Sigmoid colon (tissue), 7 donors: ENCODE results near the gene MCIDAS. TPM values are rescaled to one million over a fixed set of nuclear protein-coding genes. Genes with fewer than 3 reads are reported as not detected.

ENCODE experiments used
- DNase-seq: peaks from one replicate; pipeline ENCODE4 v3.0.0-alpha.2; 2019
- H3K27ac ChIP-seq, 4 donors: fragments of 200-600 bp; sonication (generic); one replicate each; pipeline ENCODE4 v1.5.1; 2016 to 2019; ENCODE audit warnings: mild to moderate bottlenecking in 1 of 4
- H3K27me3 ChIP-seq, 3 donors: fragments of 200-600 bp; sonication (generic); one replicate each; pipeline ENCODE4 v1.5.1; 2019; ENCODE audit warnings: mild to moderate bottlenecking in 1 of 3
- H3K36me3 ChIP-seq, 4 donors: fragments of 200-600 bp; sonication (generic); one replicate each; pipeline ENCODE4 v1.5.1; 2016 to 2019
- H3K4me1 ChIP-seq, 4 donors: fragments of 200-600 bp; sonication (generic); one replicate each; pipeline ENCODE4 v1.5.1; 2017 to 2019
- H3K4me3 ChIP-seq, 4 donors: fragments of 200-600 bp; sonication (generic); one replicate each; pipeline ENCODE4 v1.5.1; 2017 to 2019; ENCODE audit warnings: mild to moderate bottlenecking in 2 of 4, moderate library complexity in 1 of 4
- H3K9me3 ChIP-seq, 4 donors: fragments of 200-600 bp in 3 of 4; sonication (generic) in 3 of 4; one replicate each; pipeline versions ENCODE4 v1.5.1 to v1.6.1; 2013 to 2019
- EP300 ChIP-seq, 4 donors: sonication (generic); formaldehyde crosslinking; IDR thresholded peaks; one replicate each; pipeline ENCODE4 v1.6.1; 2017; ENCODE audit warnings: antibody characterized with exemption in 4 of 4
- POLR2A ChIP-seq, 2 donors: fragments of 450-650 bp; IDR thresholded peaks; one replicate each; pipeline ENCODE4 v1.6.1; 2016; ENCODE audit warnings: antibody characterized with exemption in 2 of 2, mild to moderate bottlenecking in 2 of 2, moderate library complexity in 2 of 2
- POLR2AphosphoS5 ChIP-seq, 4 donors: sonication (generic); formaldehyde crosslinking; IDR thresholded peaks; one replicate each; pipeline ENCODE4 v1.6.1; 2017; ENCODE audit warnings: antibody characterized with exemption in 4 of 4
- WGBS, 2 donors: extraction: QIAGEN DNeasy Blood & Tissue Kit; methylation state at CpG; one replicate each; pipeline ENCODE4 v1.1.7; 2013; 5-methylcytosine and 5-hydroxymethylcytosine counted together
- intact Hi-C: fragments of 100-400 bp; cut with DNase I; formaldehyde crosslinking; loops from one replicate; pipeline ENCODE4 v1.15.1; 2023
- polyA plus RNA-seq, 3 donors: library from polyadenylated mRNA; stranded (reverse); fragments of 200-250 nt; gene quantifications; one replicate each; pipeline ENCODE4 v1.2.3, GENCODE V29; 2013
- total RNA-seq, 4 donors: library from RNA; depleted of rRNA; stranded (reverse); fragments of >200 nt; gene quantifications; one replicate each; pipeline ENCODE4 v1.1.0, GENCODE V29; 2016
- TF ChIP-seq, protein P1 (sequence below), 4 experiments: fragments of 450-650 bp in 3 of 4; fragments of 200-600 bp in 1 of 4; IDR thresholded peaks; one replicate each; pipeline ENCODE4 v1.5.1; 2016 to 2019; ENCODE audit warnings: antibody characterized with exemption in 4 of 4, mild to moderate bottlenecking in 3 of 4, moderate library complexity in 2 of 4
- donor health status: healthy with polysubstance abuse.
- donor health status: Bipolar disorder and iron deficiency.
- donor health status: healthy.

MCIDAS gene
- total and polyA plus RNA-seq, 7 donors: 0.15 to 3.6 TPM; not detected in 5

DNA sequence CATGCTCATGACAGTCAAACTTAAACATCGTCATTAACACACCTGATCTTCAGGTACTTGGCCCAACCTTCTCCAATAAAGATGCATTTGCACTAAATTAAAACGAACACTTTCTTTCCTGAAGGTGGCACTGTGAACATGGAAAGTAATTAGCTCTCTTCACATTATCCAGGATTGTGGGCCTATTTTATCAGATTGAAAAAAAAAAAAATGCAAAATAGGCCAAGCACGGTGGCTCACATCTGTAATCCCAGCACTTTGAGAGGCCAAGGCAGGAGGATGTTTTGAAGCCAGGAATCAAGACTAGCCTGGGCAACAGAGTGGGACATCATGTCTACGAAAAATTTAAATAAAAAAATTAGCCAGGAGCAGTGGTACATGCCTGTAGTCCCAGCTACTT is 39.7 kb downstream of the MCIDAS start:
- Histone ChIP-seq H3K9me3 (no peaks in the 10 kb centered on the region), H3K27ac (no peak overlapping the region), H3K36me3 (no peaks in the 10 kb centered on the region), H3K4me3 (no peak overlapping the region), H3K4me1 (no peaks in the 10 kb centered on the region), H3K27me3 (peaks cover 0 to 70% (median 7%) of the 10 kb centered on the region in 3 donors)
- intact Hi-C loops: no loop called here
- 28 to 45% methylated on average over 4 of the region's 4 CpGs for WGBS, 2 donors
- DNase-seq: no peak
- no peak for TF ChIP-seq POLR2AphosphoS5 (IDR thresholded peaks at IDR 0.05)

DNA sequence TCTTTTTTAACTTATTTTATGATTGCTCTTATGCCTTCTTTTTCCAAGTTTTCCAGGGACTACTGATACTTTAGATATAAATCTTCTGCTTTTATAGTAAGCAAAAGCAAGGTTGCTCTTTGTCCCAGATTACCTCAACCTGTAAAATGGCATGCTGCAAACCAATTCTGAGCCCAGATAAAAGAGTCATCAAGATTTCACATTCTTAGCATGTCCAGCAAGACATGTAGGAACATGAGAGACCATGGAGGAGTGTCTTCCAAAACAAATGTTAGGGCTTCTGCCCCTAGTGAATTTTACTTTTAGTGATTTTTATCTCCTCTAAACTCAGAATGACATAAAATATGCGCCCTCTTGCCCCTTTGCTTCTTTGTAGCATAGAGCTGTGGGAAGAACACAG is 47.1 kb downstream of the MCIDAS start:
- Histone ChIP-seq H3K9me3 (no peaks in the 10 kb centered on the region), H3K4me1 (peaks cover 0 to 13% (median 12%) of the 10 kb centered on the region in 4 donors), H3K27ac (no peak overlapping the region), H3K27me3 (peaks cover 22 to 72% (median 32%) of the 10 kb centered on the region in 3 donors), H3K36me3 (no peaks in the 10 kb centered on the region), H3K4me3 (no peak overlapping the region)
- 71 to 81% methylated on average over 1 of the region's 1 CpG for WGBS, 2 donors
- DNase-seq: no peak
- intact Hi-C loops: no loop called here
- TF ChIP-seq POLR2AphosphoS5 (IDR thresholded peaks at IDR 0.05): no peak
- no peak for TF ChIP-seq EP300 (IDR thresholded peaks at IDR 0.05)
- TF ChIP-seq POLR2A (IDR thresholded peaks at IDR 0.05): no peak
- TF ChIP-seq, protein P1, sequence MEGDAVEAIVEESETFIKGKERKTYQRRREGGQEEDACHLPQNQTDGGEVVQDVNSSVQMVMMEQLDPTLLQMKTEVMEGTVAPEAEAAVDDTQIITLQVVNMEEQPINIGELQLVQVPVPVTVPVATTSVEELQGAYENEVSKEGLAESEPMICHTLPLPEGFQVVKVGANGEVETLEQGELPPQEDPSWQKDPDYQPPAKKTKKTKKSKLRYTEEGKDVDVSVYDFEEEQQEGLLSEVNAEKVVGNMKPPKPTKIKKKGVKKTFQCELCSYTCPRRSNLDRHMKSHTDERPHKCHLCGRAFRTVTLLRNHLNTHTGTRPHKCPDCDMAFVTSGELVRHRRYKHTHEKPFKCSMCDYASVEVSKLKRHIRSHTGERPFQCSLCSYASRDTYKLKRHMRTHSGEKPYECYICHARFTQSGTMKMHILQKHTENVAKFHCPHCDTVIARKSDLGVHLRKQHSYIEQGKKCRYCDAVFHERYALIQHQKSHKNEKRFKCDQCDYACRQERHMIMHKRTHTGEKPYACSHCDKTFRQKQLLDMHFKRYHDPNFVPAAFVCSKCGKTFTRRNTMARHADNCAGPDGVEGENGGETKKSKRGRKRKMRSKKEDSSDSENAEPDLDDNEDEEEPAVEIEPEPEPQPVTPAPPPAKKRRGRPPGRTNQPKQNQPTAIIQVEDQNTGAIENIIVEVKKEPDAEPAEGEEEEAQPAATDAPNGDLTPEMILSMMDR (IDR thresholded peaks at IDR 0.05): no peak

DNA sequence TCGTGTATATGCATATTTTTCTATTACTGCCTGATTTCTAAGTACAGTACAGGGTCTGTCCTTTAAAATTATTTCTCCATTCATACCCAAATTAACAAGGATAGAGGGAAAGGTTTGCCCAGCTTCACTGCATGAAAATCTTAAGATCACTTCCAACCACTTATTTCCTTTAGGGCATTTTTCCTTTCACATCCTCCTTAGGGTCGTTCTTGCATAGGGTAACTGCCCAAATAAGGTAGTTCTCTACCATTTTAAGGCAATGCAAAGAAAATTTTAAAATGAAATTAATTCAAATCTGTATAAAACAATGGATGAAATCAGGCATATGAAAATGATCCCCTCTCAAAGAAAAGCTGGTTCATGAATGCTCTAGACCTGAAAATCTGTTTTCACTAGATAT is 50.0 kb downstream of the MCIDAS start:
- H3K36me3 ChIP-seq: no peaks in the 10 kb centered on the region
- peaks cover under 1 to 29% (median 28%) of the 10 kb centered on the region in 4 donors for H3K4me1 ChIP-seq
- no peak for DNase-seq
- no peak overlapping the region for H3K4me3 ChIP-seq
- H3K27ac ChIP-seq: no peak overlapping the region
- H3K27me3 ChIP-seq: peaks cover 32 to 81% (median 46%) of the 10 kb centered on the region in 3 donors
- no peaks in the 10 kb centered on the region for H3K9me3 ChIP-seq
- TF ChIP-seq EP300 (IDR thresholded peaks at IDR 0.05) (no peak), POLR2A (IDR thresholded peaks at IDR 0.05) (no peak), POLR2AphosphoS5 (IDR thresholded peaks at IDR 0.05) (no peak)
- TF ChIP-seq, protein P1 (IDR thresholded peaks at IDR 0.05): no peak
- intact Hi-C loops: no loop called here
- 6 to 7% methylated on average over 2 of the region's 2 CpGs for WGBS, 2 donors

DNA sequence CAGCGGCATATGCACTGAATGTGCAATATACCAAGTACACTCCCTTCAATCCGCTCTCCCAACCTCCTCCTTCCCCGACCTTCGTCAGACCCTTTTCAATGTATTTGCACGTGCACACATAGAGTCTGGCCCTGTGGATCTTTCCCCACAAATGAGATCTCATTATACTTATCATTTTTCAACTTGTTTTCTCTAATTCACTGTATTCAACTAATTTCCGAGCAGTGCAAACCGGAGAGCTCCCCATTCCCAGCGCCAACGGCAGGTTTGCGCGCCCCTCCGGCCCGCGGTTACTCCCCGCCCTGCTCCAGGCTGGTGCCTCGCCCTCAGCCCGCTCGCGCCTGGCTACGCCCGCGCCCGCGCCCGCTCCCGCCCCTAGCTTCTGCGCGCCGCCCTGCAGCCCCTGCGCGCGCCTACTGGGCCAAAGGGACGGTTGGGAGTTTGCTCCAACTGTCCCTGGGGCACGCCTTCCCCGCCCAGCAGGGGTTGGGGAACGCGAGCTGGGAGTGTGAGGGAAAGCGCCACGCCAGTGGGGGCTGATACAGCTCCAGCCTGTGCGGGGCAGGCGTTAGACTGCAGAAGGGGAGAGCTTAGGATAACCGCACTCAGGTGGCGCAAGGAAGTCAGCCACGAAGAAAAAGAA is 50.8 kb downstream of the MCIDAS start:
- Histone ChIP-seq H3K36me3 (no peaks in the 10 kb centered on the region), H3K4me3 (peak overlapping the region in 3 of 4 donors; percentile 11 to 23 (median 19)), H3K4me1 (peaks cover 2 to 30% (median 28%) of the 10 kb centered on the region in 4 donors), H3K27ac (no peak overlapping the region), H3K27me3 (peaks cover 32 to 89% (median 46%) of the 10 kb centered on the region in 3 donors), H3K9me3 (no peaks in the 10 kb centered on the region)
- no peak for DNase-seq
- intact Hi-C loops: no loop called here
- TF ChIP-seq, protein P1 (IDR thresholded peaks at IDR 0.05): no peak
- WGBS, 2 donors: 1 to 2% methylated on average over 44 of the region's 44 CpGs

DNA sequence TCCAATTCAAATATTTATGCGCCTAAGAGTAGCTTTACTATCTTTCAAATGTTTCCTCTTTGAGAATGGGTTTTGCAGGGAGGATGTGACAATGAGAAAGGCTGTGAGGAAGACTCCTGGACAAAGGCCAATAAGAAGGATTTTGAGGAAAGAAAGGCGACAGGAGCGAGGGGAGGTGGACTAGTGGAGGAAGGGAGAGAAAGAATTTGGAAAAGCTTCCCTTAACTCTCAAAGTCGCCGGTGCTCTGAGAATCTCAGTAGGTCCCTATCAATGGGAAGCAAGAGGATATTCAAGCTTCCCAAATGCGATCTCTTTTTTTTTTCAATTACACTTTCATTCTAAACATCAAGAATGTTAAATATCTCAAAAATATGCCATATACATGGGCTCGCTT is 51.3 kb downstream of the MCIDAS start:
- H3K4me3 ChIP-seq: peak overlapping the region in 2 of 4 donors; percentile 11 to 23
- H3K27ac ChIP-seq: no peak overlapping the region
- TF ChIP-seq, protein P1 (IDR thresholded peaks at IDR 0.05): no peak
- TF ChIP-seq POLR2AphosphoS5 (IDR thresholded peaks at IDR 0.05) (no peak), POLR2A (IDR thresholded peaks at IDR 0.05) (no peak), EP300 (IDR thresholded peaks at IDR 0.05) (no peak)
- no peak for DNase-seq
- 5 to 10% methylated on average over 7 of the region's 7 CpGs for WGBS, 2 donors
- H3K27me3 ChIP-seq: peaks cover 32 to 91% (median 46%) of the 10 kb centered on the region in 3 donors
- peaks cover 2 to 30% (median 28%) of the 10 kb centered on the region in 4 donors for H3K4me1 ChIP-seq
- H3K36me3 ChIP-seq: no peaks in the 10 kb centered on the region
- no peaks in the 10 kb centered on the region for H3K9me3 ChIP-seq
- intact Hi-C loops: loop anchor here (2.0 kb wide), 1 partner anchor 57 kb away; the partner anchor contains the start of gene CCNO
